GM12873 (cell line): Measurements from ENCODE around the gene MFF.
"Not testable (repeated sequence)": the region's sequence is repeated elsewhere in the genome, so short reads cannot be mapped to it uniquely, and the experiment has no call there.

Experiments used
- TF ChIP-seq, protein P1 (sequence below): IDR thresholded peaks from 2 replicates; pipeline ENCODE4 v1.5.1; 2012; ENCODE audit warnings: low read depth, mild to moderate bottlenecking, moderate library complexity, low read length, control low read depth; ENCODE audit not compliant: insufficient read depth; ENCODE audit errors: missing control alignments

The MFF gene

DNA sequence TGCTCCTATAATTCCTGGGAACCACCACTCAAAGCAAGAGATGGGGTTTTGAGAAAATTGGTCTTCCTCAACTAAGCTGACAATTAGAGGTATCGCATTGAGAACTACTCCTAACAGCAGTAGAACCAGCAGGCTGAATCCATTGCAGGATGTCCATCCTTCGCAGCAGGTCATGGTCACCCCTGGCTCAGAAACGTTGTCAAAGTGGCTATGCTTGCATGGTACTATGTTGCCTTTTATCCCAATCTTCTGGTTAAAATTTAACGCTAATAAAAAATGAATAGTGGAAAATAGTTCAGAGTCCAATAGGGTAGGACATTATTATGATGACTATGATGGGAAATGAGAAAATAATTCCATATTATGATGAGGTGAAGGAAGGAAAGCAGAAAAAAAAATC lies 54.0 kb downstream of the MFF start, which contains the start of gene TM4SF20:
Gene TM4SF20 (minus strand): TSS at position 212 of the 400 bp plus-strand sequence. CDS start 38 bp downstream, at position 174.
- TF ChIP-seq, protein P1, sequence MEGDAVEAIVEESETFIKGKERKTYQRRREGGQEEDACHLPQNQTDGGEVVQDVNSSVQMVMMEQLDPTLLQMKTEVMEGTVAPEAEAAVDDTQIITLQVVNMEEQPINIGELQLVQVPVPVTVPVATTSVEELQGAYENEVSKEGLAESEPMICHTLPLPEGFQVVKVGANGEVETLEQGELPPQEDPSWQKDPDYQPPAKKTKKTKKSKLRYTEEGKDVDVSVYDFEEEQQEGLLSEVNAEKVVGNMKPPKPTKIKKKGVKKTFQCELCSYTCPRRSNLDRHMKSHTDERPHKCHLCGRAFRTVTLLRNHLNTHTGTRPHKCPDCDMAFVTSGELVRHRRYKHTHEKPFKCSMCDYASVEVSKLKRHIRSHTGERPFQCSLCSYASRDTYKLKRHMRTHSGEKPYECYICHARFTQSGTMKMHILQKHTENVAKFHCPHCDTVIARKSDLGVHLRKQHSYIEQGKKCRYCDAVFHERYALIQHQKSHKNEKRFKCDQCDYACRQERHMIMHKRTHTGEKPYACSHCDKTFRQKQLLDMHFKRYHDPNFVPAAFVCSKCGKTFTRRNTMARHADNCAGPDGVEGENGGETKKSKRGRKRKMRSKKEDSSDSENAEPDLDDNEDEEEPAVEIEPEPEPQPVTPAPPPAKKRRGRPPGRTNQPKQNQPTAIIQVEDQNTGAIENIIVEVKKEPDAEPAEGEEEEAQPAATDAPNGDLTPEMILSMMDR: no peak

DNA sequence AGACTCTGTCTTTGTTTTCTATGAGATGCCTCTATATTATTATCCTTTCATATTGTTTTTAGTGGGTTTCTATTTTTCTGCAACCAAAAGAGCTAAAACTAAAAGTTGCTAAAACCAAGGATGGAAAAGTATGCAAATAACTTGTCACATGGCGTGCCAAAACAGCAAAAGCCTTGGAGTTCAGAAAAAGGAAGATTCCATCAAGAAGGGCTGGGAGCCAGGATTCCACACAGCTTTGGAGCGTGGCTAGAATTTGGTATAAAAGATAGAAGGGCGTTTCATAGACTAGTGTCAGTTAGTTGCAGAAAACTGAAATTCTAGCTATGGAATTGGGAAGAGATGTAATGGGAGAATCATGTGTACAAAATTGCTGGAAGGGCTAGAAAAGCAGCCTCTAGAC lies 58.6 kb downstream of the MFF start:
- TF ChIP-seq, protein P1: no peak

DNA sequence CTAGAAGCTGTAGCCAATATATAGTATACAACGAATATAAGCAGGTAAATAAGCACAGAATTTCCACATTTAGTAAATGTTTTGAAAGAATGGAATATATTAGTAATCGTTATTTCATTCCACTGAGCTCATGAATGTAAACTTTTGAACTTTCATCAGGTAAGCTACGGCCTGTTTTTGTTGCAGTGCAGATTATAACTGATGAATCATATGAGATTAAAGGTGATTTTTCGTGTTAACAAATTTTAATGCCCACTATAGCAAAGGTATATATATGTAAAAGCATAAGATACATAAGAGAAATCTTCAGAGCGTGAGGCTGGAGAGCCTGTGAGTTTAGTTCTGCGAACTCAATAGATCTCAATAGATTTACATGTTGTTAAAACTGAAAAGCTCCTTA lies 61.6 kb downstream of the MFF start:
- TF ChIP-seq, protein P1: no peak

DNA sequence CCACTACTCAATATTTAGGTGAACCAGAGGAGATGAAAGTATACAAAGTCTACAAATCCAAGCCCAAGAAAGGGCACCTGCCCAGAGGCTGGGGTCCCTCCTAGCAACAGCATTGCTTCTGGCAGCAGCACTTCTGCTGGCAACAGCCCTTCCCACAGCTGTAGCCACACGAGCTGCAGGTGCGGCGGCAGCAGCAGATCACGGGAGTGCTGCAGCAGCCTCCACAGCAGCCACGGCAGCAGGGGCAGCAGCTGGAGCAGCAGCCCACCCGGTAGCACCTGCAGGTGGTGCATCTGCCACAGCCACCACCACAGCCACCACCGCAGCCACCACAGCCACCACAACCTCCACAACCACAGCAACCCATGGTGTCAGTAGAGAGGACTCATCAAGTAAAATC lies 62.5 kb downstream of the MFF start, which contains the start of gene SCYGR1:
Gene SCYGR1 (minus strand): TSS at position 367 of the 400 bp plus-strand sequence. CDS start 0 bp downstream, at position 367.
- TF ChIP-seq, protein P1: not testable (repeated sequence)

DNA sequence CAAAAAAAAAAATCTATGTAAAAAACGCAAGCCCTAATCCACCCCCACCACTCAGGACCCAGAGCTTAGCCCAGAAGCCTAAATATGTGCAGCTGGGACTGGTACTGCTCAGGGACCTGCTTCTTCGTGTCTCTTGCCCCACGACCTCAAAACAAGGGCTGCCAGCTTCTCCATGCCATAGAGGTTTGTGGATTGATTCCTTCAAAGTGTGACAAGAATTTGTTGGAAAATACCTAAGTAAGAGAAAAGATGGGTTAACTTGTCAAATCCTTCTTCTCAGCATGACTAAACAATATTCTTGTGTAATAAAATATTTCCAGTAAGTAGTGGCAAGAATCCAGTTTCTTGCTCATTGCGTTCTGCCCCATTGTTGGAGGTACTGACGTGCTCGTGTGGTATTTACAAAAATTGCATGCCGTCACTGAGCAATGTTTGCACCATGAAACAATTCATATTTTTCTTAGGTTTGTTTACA lies 63.5 kb downstream of the MFF start:
- TF ChIP-seq, protein P1: no peak

DNA sequence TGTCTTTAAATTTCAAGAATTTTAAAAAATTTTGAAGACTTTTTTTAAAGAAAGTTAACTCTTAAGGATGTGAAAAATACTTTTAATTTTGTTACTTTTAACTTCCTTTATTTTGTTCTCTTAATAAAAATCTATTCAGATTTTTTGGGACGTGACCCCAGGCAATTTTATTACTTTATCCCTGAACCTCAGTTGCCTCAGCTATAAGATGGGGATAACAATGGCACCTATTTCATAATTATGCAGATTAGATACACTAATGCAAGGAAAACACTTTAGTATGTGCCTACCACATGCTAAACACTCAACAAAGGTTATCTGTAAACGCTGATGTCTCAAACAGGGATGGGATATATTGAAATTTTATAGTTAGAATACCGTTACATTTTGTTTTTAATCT lies 64.2 kb downstream of the MFF start:
- TF ChIP-seq, protein P1: no peak

DNA sequence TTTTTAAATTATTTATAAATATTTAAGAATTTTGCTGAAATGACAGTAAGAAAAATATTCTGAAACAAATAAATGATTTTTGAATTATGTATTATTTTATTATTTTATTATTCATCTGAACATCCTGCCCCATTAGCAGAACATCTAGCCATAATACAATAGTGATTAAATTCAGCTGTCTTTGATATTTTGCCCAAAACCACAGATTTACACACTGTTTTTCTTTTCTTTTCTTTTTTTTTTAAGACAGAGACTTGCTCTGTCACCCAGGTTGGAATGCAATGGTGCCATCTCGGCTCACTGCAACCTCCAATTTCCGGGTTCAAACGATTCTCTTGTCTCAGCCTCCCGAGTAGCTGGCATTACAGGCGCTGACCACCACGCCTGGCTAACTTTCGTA lies 64.6 kb downstream of the MFF start:
- TF ChIP-seq, protein P1: no peak
